ENCODE data around the gene PCK1. TPM values are rescaled to one million over a fixed set of nuclear protein-coding genes. Genes with fewer than 3 reads are reported as not detected.

The PCK1 gene
- total and polyA plus RNA-seq, 2 donors (not counting 3 experiments of a cell fraction or from before 2014, with no cell fraction given), result not detected

GRCh38 chr20:57564951-57565642, 4.2 kb downstream of the PCK1 start:
- H3K9me1 ChIP-seq (replicated peaks; ENCODE audit: control insufficient read depth, extremely low read depth, insufficient read depth, low read length), result no peaks in the 10 kb centered on the region
- H2AFZ ChIP-seq (ENCODE audit: low read depth, low read length), result no peak overlapping the region
- no peaks in the 10 kb centered on the region for H4K20me1 ChIP-seq (replicated peaks; ENCODE audit: control insufficient read depth, extremely low read depth, insufficient read depth, low read length)
- no peaks in the 10 kb centered on the region for H3K27me3 ChIP-seq (ENCODE audit: control insufficient read depth in 2 of 2, insufficient read depth in 2 of 2, low read length in 2 of 2)
- FAIRE-seq (no peak), DNase-seq (ENCODE audit: low read depth, low spot score) (no peak)
- intact Hi-C loops (cut with micrococcal nuclease), result no loop called here
- dilution Hi-C loops (cut with MboI; ENCODE audit: extremely low pct_ligation_motif_present, low sequenced_read_pairs), result no loop called here
- H3K4me2 ChIP-seq (ENCODE audit: insufficient read depth, low read length), result no peak overlapping the region
- no peak overlapping the region for H3K27ac ChIP-seq (ENCODE audit: insufficient read depth, low read depth, low read length)
- no TSS peak for BruUV-seq (replicated peaks)
- no peaks in the 10 kb centered on the region for H3K4me1 ChIP-seq (ENCODE audit: control insufficient read depth, extremely low read depth, insufficient read depth, low read length)
- TF ChIP-seq POLR2AphosphoS5 (IDR thresholded peaks at IDR 0.05; ENCODE audit: insufficient read depth, low read depth, low read length) (no peak), EZH2 (IDR thresholded peaks at IDR 0.05; ENCODE audit: borderline replicate concordance, low read depth, low read length, severe bottlenecking) (no peak), GATA2 (IDR thresholded peaks at IDR 0.05; ENCODE audit: insufficient read depth, insufficient read length, low read depth, low read length) (no peak), MAX (IDR thresholded peaks at IDR 0.05; ENCODE audit: insufficient read depth, insufficient read length) (no peak), JUN (IDR thresholded peaks at IDR 0.05; ENCODE audit: borderline replicate concordance, insufficient read depth, insufficient read length, low read depth) (no peak), CTCF (IDR thresholded peaks at IDR 0.05; ENCODE audit: extremely low read depth in 1 of 2, insufficient read depth in 1 of 2, low read depth in 1 of 2, low read length in 2 of 2) (no peak), MYC (IDR thresholded peaks at IDR 0.05; ENCODE audit: low read depth, low read length) (no peak), FOS (IDR thresholded peaks at IDR 0.05; ENCODE audit: borderline replicate concordance, insufficient read depth, low read length) (no peak), POLR2A (IDR thresholded peaks at IDR 0.05; ENCODE audit: low read depth, low read length) (no peak)
- H3K9me3 ChIP-seq (replicated peaks; ENCODE audit: control insufficient read depth, insufficient read depth, low read length), result no peaks in the 10 kb centered on the region
- H3K4me3 ChIP-seq (replicated peaks in 1 of 3; ENCODE audit: insufficient read depth in 1 of 3, low read depth in 1 of 3, low read length in 3 of 3), result no peak overlapping the region
- no peak overlapping the region for H3K9ac ChIP-seq (replicated peaks; ENCODE audit: extremely low read depth, insufficient read depth, low read length)
- H3K79me2 ChIP-seq (ENCODE audit: control insufficient read depth, insufficient read depth, low read length), result no peaks in the 10 kb centered on the region
- H3K36me3 ChIP-seq (ENCODE audit: control insufficient read depth in 2 of 2, extremely low read depth in 1 of 2, insufficient read depth in 2 of 2, low read length in 2 of 2), result no peaks in the 10 kb centered on the region
- ChIA-PET POLR2A (no interaction called here), CTCF (no interaction called here)

Measured in endothelial cell of umbilical vein (primary cell).